Globus pallidus (tissue), 1 donor: ENCODE results near the gene RBM10.

Experiments
- DNase-seq: peaks from one replicate; pipeline ENCODE4 v3.0.0-alpha.2; 2015; ENCODE audit warnings: low spot score

RBM10 gene

GRCh38 chrX:47218280-47218919, 73.4 kb downstream of the RBM10 start, which contains the start of gene CDK16:
Gene CDK16, plus strand, starts transcription at chrX:47218681. Its CDS starts 4,877 bp downstream, at chrX:47223558.
- peak; percentile 74 for DNase-seq

DNA sequence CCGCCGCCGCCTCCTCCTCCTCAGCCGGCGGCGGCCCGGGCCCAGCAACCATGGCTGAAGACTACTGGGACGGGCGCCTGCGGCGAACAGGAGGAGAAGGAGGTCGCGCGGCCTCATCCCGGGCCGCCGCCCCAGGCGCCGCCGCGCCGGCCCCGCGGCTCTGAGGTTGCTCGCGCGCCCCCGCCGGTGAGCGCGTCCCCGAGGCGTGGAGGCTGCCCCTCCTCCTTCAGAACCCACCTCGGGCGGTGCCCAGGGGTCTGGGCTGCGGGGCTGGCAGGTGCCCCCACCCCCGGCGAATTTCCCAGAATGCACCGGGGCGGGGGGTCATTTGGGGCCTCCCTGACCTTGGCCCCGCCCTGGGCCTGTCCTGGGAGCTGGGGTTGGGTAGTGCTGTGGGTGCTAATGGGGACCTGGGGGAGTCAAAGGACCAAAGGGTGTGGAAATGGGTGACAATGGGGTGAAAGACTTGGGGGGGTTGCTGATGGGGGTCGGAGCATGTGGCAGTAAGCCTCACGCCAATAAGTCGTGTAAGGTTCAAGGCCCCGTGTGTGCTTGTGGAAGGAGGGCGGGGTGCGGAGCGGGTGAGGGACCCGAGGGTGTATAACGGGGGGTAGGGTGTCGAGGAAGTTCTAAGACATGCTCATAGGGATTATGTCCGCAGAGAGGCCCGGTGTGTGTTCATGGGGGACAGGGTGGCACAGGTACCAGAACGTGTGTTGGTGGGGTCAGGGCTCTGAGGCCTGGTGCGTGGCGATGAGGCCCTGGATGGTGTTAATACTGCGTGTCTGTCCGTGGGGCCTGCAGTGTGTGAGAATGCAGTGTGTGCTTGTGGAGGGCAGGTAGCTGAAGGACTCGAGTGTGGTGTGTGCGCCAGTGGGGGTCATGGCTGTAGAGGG, 74.1 kb downstream of the RBM10 start:
- no peak for DNase-seq

- DNase-seq = no peak
Observed at GRCh38 chrX:47221756-47222155, 76.7 kb downstream of the RBM10 start.

GRCh38 chrX:47222751-47223350, 77.8 kb downstream of the RBM10 start:
- no peak for DNase-seq

DNA sequence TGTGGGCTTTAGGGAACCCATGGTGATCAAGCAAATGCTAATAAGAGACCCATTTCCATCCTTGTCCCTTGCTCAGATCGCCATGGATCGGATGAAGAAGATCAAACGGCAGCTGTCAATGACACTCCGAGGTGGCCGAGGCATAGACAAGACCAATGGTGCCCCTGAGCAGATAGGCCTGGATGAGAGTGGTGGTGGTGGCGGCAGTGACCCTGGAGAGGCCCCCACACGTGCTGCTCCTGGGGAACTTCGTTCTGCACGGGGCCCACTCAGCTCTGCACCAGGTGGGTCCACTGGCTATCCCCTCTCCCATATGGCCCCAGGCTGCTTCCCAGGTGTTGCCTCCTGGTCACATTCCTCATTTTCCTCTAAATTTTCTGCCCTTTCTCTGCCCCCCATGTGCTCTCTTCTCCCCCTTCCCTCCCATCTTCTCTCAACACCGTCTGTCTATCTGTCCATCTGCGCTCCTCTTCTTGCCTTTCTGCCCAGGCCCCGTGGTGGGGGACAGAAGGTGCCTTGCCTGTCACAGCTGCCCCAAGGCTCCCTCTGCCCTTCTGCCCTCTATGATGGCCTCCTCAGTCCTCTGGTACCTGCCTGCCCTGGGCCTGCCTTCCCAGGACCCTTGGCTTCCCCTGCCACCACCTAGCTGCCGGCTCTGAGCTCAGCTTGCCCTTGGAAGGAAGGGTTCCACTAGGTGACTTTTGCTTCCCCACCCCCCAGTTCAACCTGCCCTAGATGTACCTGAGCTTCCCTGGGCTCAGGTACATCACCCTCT, 78.6 kb downstream of the RBM10 start:
- no peak for DNase-seq

- DNase-seq = no peak
Observed at GRCh38 chrX:47224266-47224895, 79.4 kb downstream of the RBM10 start.

GRCh38 chrX:47224896-47225290, 79.9 kb downstream of the RBM10 start:
- DNase-seq = no peak

DNA sequence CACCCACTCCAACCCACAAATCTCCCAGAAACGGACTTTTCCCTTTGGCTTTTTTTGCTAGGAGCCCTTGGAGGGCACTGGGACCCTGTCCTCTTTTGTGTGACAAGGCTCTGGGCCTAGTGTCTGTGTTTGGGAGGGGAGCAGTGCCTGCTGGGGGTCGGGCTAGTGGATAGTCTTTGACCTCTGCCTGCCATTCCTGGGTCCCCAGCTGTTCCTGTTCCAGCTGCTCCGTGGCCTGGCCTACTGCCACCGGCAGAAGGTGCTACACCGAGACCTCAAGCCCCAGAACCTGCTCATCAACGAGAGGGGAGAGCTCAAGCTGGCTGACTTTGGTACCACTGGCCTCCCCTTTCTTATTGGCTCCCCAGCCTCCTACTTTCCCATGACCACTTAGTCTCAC, 81.0 kb downstream of the RBM10 start:
- no peak for DNase-seq

DNA sequence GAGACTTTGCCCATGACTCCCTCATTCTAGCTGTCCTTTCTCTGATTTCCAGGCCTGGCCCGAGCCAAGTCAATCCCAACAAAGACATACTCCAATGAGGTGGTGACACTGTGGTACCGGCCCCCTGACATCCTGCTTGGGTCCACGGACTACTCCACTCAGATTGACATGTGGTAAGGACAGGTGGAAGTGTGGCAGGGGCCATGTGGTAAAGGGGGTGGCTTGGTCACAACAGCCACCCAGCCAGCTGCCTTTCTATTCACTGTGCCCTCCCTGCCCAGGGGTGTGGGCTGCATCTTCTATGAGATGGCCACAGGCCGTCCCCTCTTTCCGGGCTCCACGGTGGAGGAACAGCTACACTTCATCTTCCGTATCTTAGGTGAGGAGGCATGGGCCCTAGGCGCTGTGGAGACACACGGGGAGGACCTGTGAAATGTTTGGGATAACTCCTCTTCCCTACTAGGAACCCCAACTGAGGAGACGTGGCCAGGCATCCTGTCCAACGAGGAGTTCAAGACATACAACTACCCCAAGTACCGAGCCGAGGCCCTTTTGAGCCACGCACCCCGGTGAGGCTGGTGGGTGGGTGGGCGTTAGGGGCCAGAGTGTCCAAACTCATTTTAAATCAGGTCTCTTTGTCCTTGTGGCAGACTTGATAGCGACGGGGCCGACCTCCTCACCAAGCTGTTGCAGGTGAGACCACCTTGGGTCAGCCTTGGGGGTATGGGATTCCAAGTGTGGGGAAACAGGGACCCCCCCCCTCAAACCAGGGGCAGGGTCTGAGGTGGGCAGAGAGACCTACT, 81.7 kb downstream of the RBM10 start:
- DNase-seq = no peak

GRCh38 chrX:47227334-47227583, 82.2 kb downstream of the RBM10 start:
- DNase-seq = no peak

DNA sequence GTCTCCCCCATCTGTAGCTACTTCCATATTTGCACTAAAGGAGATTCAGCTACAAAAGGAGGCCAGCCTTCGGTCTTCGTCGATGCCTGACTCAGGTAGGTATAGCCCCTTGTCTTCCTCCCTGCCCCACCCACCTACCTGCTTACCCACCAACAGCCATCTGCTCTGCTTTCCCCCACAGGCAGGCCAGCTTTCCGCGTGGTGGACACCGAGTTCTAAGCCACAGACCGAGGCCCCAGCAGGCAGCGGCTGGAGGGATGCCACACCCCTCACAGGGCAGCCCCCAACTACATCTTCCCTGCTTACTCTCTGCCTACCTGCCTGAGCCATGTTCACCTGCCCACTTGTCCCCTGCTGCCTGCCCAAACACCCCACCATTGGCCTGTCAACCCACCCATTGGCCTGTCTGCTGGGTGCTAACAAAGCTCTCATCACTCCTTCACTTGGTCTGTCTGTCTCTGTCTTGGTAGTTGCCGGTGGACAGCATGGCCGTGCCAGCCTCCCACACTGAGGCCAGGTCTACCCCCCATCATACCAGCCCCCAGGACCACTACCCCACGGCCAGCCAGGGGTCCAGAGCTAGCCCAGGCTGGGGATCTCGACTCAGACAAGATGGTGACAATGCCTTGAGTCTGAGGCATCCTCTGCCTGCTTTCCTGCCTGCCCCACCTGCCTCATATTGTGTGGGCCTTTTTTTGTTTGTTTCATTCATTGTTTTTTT, 83.7 kb downstream of the RBM10 start:
- DNase-seq = no peak

DNA sequence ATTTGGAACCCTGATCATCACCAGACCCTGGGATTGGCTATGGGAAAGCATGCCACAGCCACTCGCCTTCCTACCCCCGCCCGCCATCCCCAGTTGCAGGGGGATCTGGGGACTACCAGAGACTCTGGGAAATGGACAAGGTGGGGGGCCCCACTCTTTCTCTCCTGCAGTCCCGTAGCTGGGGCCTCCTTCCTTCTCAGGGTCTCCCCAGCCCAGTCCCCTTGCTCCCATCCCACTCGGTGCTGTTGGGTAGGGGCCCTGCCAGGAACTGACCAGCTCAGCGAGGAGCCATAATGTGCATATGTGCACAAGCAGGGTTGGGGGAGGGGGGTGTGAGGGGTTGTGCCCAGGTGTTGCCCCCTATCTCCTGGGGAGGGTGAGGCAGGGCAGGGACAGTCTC, 84.4 kb downstream of the RBM10 start:
- DNase-seq = no peak

DNA sequence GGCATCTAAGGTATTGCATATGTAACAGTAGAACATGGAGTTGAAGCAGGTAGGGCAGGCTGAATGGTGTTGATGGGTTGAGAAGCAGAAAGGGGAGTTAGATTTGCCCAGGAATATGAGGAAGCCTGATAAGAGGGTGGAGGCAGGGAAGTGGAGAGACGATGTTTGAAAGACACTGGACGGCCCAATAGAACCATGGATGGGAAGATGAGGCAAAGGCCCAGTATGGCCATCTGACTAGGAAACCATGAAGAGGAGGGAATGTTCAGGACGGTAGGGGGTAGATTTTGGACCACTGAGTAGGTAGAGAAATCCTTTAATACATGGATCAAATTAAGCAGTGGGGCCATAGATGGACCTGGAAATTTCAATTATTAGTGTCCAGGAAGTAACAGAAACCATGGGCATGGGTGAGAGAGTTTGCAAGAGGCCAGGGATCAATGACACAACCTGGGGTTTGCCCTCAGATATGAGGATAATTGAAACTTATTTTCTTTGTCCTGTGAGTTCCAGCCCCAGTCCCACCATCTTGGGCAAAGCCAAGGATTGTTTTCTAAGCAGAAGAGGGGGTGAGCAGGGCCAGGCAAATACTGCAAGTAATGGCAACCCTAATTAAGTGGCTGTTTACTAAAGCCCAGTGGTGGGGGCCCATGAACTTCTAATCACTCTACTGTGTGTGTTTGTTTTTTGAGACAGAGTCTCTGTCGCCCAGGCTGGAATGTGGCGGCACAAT, 85.3 kb downstream of the RBM10 start:
- no peak for DNase-seq

DNA sequence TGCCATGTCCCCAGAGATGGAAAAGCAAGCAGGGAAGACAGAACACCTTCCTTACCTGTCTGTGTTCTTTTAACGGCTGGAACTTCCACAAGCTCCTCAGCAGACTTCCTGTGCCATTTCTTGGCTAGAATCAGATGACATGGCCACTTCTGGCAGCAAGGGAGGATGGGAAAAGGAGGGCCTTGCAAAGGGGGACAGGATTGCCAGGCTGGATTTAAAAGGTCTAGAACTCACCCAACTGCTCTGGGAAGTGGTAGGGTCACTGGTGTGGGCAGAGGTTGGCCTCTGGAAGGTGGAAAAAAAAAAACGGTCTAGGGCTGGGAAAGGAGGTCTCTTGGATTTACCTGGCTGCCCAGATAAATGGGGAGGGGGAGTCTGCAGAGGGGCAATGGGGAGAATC, 86.1 kb downstream of the RBM10 start:
- DNase-seq = no peak

GRCh38 chrX:47232197-47232802, 87.3 kb downstream of the RBM10 start:
- DNase-seq = no peak

DNA sequence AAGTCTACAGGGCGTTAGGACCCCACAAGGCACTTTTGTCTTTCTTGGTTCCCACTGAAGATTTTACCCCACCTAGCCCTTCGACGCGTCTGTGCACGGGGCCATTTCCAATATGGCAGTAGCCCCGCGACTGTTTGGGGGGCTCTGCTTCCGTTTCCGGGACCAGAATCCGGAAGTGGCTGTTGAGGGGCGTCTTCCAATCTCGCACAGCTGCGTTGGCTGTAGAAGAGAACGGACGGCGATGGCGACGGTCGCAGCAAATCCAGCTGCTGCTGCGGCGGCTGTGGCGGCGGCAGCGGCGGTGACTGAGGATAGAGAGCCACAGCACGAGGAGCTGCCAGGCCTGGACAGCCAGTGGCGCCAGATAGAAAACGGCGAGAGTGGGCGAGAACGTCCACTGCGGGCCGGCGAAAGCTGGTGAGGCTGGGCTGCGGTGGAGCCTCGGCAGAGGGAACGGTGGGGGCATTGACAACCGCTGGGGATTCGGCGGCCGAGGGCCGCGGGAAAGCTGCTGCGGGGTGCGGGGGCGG, 87.8 kb downstream of the RBM10 start, which contains the start of gene USP11:
Gene USP11, plus strand, starts transcription at position 207 of the 530 bp plus-strand sequence. Its CDS starts 35 bp downstream, at position 242.
- DNase-seq = peak; percentile 50

DNA sequence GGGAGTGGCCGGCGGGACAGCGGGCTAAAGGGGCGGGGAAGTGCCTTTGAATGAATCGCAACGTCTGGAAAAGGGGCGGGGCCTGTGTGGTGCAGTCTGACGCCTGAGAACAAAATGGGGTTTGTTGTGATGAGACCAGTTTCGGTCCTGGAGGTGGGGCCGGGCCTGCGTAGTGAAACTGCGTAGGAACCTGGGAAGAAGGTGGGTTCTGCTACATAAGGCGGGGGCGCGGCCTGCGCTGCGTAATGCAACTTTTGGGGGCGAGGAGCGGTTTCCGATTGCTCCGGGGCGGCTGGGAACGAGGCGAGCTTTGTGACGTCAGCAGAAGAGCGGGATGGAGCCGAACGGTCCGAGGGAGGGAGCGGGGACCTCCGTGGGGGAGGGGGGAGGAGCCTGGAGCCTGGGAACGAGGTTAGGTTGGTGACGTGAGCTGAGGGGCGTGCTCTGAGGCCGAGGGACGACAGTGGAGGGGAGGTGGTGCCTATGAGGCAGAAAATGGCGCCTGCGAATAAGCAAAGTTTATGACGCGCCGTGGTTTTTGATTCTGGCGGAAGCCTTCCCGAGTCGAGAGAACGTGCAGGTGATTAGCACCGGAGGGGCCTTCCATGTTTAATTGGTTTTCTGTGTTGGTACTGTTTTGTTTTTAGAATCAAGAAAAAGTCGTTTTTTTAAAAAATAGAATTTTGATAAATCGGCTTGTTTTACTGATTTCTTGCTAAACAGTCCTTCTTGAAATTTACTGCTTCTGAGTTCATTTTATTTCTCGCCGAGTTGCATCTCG, 88.5 kb downstream of the RBM10 start:
- DNase-seq = peak; percentile 92

GRCh38 chrX:47234583-47234982, 89.6 kb downstream of the RBM10 start:
- DNase-seq = no peak
